HG03571 (cell line): Measurements from ENCODE around the gene ALOXE3.

ENCODE experiments used
- ATAC-seq: cut with Tn5 transposase; IDR thresholded peaks from one replicate; pipeline ENCODE4 v1.9.1; 2021; ENCODE audit not compliant: unreplicated experiment

The ALOXE3 gene

GRCh38 chr17:8117980-8118768 is at the start of gene ALOXE3:
Gene ALOXE3 (minus strand): TSS chr17:8118514. CDS start chr17:8117990, 524 bp downstream.
- no peak for ATAC-seq

GRCh38 chr17:8167526-8167925 is 49.2 kb upstream of the ALOXE3 start:
- ATAC-seq = no peak

GRCh38 chr17:8166731-8167130 is 48.4 kb upstream of the ALOXE3 start:
- ATAC-seq = no peak

GRCh38 chr17:8164815-8165131 is 46.5 kb upstream of the ALOXE3 start:
- ATAC-seq = no peak

- no peak for ATAC-seq
These were observed 45.9 kb upstream of the ALOXE3 start for GRCh38 chr17:8163978-8164814.

GRCh38 chr17:8162997-8163977 is 45.0 kb upstream of the ALOXE3 start:
- ATAC-seq = no peak

- ATAC-seq = no peak
These were observed 44.1 kb upstream of the ALOXE3 start, which contains the start of gene VAMP2 for GRCh38 chr17:8162233-8162996. Gene VAMP2 (minus strand): TSS chr17:8162948. CDS start chr17:8162879, 69 bp downstream.

- ATAC-seq = no peak
These were observed 43.2 kb upstream of the ALOXE3 start for GRCh38 chr17:8161289-8162232.

GRCh38 chr17:8160741-8161221 is 42.5 kb upstream of the ALOXE3 start:
- ATAC-seq = no peak

- ATAC-seq = no peak
These were observed 41.9 kb upstream of the ALOXE3 start for GRCh38 chr17:8160224-8160577.

GRCh38 chr17:8159459-8160223 is 41.3 kb upstream of the ALOXE3 start:
- ATAC-seq = no peak

GRCh38 chr17:8159032-8159400 is 40.7 kb upstream of the ALOXE3 start:
- no peak for ATAC-seq

- ATAC-seq = no peak
These were observed 40.1 kb upstream of the ALOXE3 start for GRCh38 chr17:8158267-8159031.

GRCh38 chr17:8156246-8156992 is 38.1 kb upstream of the ALOXE3 start:
- ATAC-seq = peak; percentile 57

GRCh38 chr17:8155996-8156245 is 37.6 kb upstream of the ALOXE3 start:
- no peak for ATAC-seq

GRCh38 chr17:8155231-8155995 is 37.1 kb upstream of the ALOXE3 start:
- ATAC-seq = no peak
